Breast epithelium (tissue), 4 donors: Measurements from ENCODE around the gene GALNT1. TPM values are rescaled to one million over a fixed set of nuclear protein-coding genes. Genes with fewer than 3 reads are reported as not detected.
A peak's percentile ranks its signal among the peaks of the same experiment; 100 is the strongest.

ENCODE experiments used
- DNase-seq, 2 donors: peaks; one replicate each; pipeline ENCODE4 v3.0.0-alpha.2; 2019; ENCODE audit warnings: low spot score in 2 of 2
- H3K27ac ChIP-seq, 2 donors: fragments of 200-600 bp; sonication (generic) in 1 of 2; one replicate each; pipeline ENCODE4 v1.5.1; 2016 to 2019; ENCODE audit warnings: mild to moderate bottlenecking in 1 of 2
- H3K27me3 ChIP-seq, 2 donors: fragments of 200-600 bp; sonication (generic) in 1 of 2; one replicate each; pipeline versions ENCODE4 v1.5.1 to v1.6.0; 2017 to 2019; ENCODE audit warnings: control low read depth in 1 of 2, mild to moderate bottlenecking in 1 of 2
- H3K36me3 ChIP-seq: fragments of 200-600 bp; one replicate; pipeline ENCODE4 v1.5.1; 2019
- H3K4me1 ChIP-seq, 2 donors: fragments of 200-600 bp; sonication (generic); one replicate each; pipeline ENCODE4 v1.5.1; 2016 to 2019; ENCODE audit warnings: control low read depth in 1 of 2
- H3K4me3 ChIP-seq, 3 donors: fragments of 200-600 bp; sonication (generic); 1 replicate in 2 of 3; 2 replicates in 1 of 3; pipeline ENCODE4 v1.5.1; 2016 to 2019; ENCODE audit warnings: mild to moderate bottlenecking in 3 of 3, moderate library complexity in 2 of 3
- H3K9me3 ChIP-seq, 2 donors: fragments of 200-600 bp; sonication (generic) in 1 of 2; one replicate each; pipeline ENCODE4 v1.5.1; 2016 to 2019; ENCODE audit warnings: control low read depth in 1 of 2
- CTCF ChIP-seq, 3 donors: fragments of 450-650 bp; IDR thresholded peaks; one replicate each; pipeline ENCODE4 v1.5.1; 2016 to 2017; ENCODE audit warnings: antibody characterized with exemption in 3 of 3, mild to moderate bottlenecking in 3 of 3, moderate library complexity in 3 of 3
- POLR2A ChIP-seq: fragments of 450-650 bp; IDR thresholded peaks from one replicate; pipeline ENCODE4 v1.6.1; 2016; ENCODE audit warnings: antibody characterized with exemption, mild to moderate bottlenecking, moderate library complexity
- POLR2AphosphoS5 ChIP-seq, 3 donors: sonication (generic); formaldehyde crosslinking; IDR thresholded peaks; one replicate each; pipeline ENCODE4 v1.6.1; 2017; ENCODE audit warnings: antibody characterized with exemption in 3 of 3
- intact Hi-C: fragments of 100-400 bp; cut with DNase I; formaldehyde crosslinking; loops from one replicate; pipeline ENCODE4 v1.15.1; 2023; ENCODE audit warnings: low total_unique reads
- total RNA-seq, 3 donors: library from RNA; depleted of rRNA; stranded (reverse); fragments of >200 nt; gene quantifications; one replicate each; pipeline ENCODE4 v1.1.0, GENCODE V29; 2016

The GALNT1 gene
- total RNA-seq, result 10 to 100 TPM; 34.9 to 60.9 (median 46.5) TPM

- no peaks in the 10 kb centered on the region for H3K36me3 ChIP-seq
- DNase-seq, result no peak
- intact Hi-C loops, result loop anchor here (10.0 kb wide), 1 partner anchor 167 kb away; no protein-coding TSS in a partner anchor
- H3K9me3 ChIP-seq, result no peaks in the 10 kb centered on the region
- H3K27me3 ChIP-seq, result no peaks in the 10 kb centered on the region
- H3K4me3 ChIP-seq, result peak within 1 kb of the TSS; percentile 73 to 99 (median 79)
- H3K27ac ChIP-seq, result peak within 1 kb of the TSS; percentile 93 to 98
- H3K4me1 ChIP-seq, result peaks cover 0 to 7% of the 10 kb centered on the region in 2 donors
- no peak for TF ChIP-seq POLR2A
- TF ChIP-seq CTCF (IDR thresholded peaks at IDR 0.05), result no peak
- TF ChIP-seq POLR2AphosphoS5 (IDR thresholded peaks at IDR 0.05), result no peak
Observed at GRCh38 chr18:35581546-35581897, at the start of gene GALNT1. GALNT1 (plus strand) TSS chr18:35581740; CDS start chr18:35654663, 72,923 bp downstream.

GRCh38 chr18:35533916-35534405 is 47.6 kb upstream of the GALNT1 start:
- H3K27me3 ChIP-seq, result no peaks in the 10 kb centered on the region
- H3K27ac ChIP-seq, result no peak overlapping the region
- H3K4me3 ChIP-seq, result no peak overlapping the region
- intact Hi-C loops, result no loop called here
- H3K36me3 ChIP-seq, result no peaks in the 10 kb centered on the region
- no peaks in the 10 kb centered on the region for H3K4me1 ChIP-seq
- TF ChIP-seq CTCF (IDR thresholded peaks at IDR 0.05), result no peak
- no peak for TF ChIP-seq POLR2AphosphoS5 (IDR thresholded peaks at IDR 0.05)
- no peak for TF ChIP-seq POLR2A
- DNase-seq, result no peak
- peaks cover 0 to 2% of the 10 kb centered on the region in 2 donors for H3K9me3 ChIP-seq

GRCh38 chr18:35535297-35535696 is 46.2 kb upstream of the GALNT1 start:
- H3K9me3 ChIP-seq, result peaks cover 0 to 7% of the 10 kb centered on the region in 2 donors
- intact Hi-C loops, result no loop called here
- H3K27me3 ChIP-seq, result no peaks in the 10 kb centered on the region
- no peak overlapping the region for H3K27ac ChIP-seq
- H3K4me3 ChIP-seq, result no peak overlapping the region
- no peaks in the 10 kb centered on the region for H3K4me1 ChIP-seq
- no peak for DNase-seq
- H3K36me3 ChIP-seq, result no peaks in the 10 kb centered on the region
- TF ChIP-seq CTCF (IDR thresholded peaks at IDR 0.05) (no peak), POLR2A (no peak), POLR2AphosphoS5 (IDR thresholded peaks at IDR 0.05) (no peak)

GRCh38 chr18:35542356-35542755 is 39.2 kb upstream of the GALNT1 start:
- intact Hi-C loops, result no loop called here
- H3K4me1 ChIP-seq, result no peaks in the 10 kb centered on the region
- TF ChIP-seq CTCF (IDR thresholded peaks at IDR 0.05) (no peak), POLR2A (no peak), POLR2AphosphoS5 (IDR thresholded peaks at IDR 0.05) (no peak)
- H3K27me3 ChIP-seq, result no peaks in the 10 kb centered on the region
- no peaks in the 10 kb centered on the region for H3K36me3 ChIP-seq
- peaks cover 0 to 7% of the 10 kb centered on the region in 2 donors for H3K9me3 ChIP-seq
- H3K4me3 ChIP-seq, result no peak overlapping the region
- H3K27ac ChIP-seq, result no peak overlapping the region
- DNase-seq, result no peak

- no peak for TF ChIP-seq CTCF (IDR thresholded peaks at IDR 0.05)
- no peak for TF ChIP-seq POLR2AphosphoS5 (IDR thresholded peaks at IDR 0.05)
- TF ChIP-seq POLR2A, result no peak
- intact Hi-C loops, result no loop called here
Observed at GRCh38 chr18:35547008-35547605, 34.4 kb upstream of the GALNT1 start.

More at GRCh38 chr18:35547008-35547605, 34.4 kb upstream of the GALNT1 start:
- Histone ChIP-seq H3K9me3 (no peaks in the 10 kb centered on the region), H3K27ac (no peak overlapping the region), H3K27me3 (no peaks in the 10 kb centered on the region), H3K4me3 (no peak overlapping the region), H3K4me1 (no peaks in the 10 kb centered on the region), H3K36me3 (no peaks in the 10 kb centered on the region)
- DNase-seq, result no peak
